A673 (cell line): Measurements from ENCODE around the gene KATNAL1.

Experiments used
- CTCF ChIP-seq: fragments of 300-800, 200-600 bp; sonication (generic); conservative IDR thresholded peaks from 2 replicates; pipeline ENCODE4 v1.5.1; 2017; ENCODE audit warnings: low read depth, mild to moderate bottlenecking, antibody characterized with exemption, low read length, moderate library complexity, mixed read lengths
- EZH2 ChIP-seq: fragments of 200-600 bp; sonication (generic); IDR thresholded peaks from 2 replicates; pipeline ENCODE4 v1.6.1; 2017; ENCODE audit warnings: borderline replicate concordance, low read depth, mild to moderate bottlenecking, mixed read lengths, antibody characterized with exemption, low read length; ENCODE audit not compliant: poor library complexity, severe bottlenecking

GRCh38 chr13:30165071-30165470 lies 142.3 kb downstream of the KATNAL1 start:
- no peak for TF ChIP-seq CTCF
- no peak for TF ChIP-seq EZH2
